Epithelial cell of proximal tubule (primary cell): ENCODE measurements around the gene PTPRN2. TPM values are rescaled to one million over a fixed set of nuclear protein-coding genes. Genes with fewer than 3 reads are reported as not detected.

Source experiments
- DNase-seq: peaks from one replicate; pipeline ENCODE4 v3.0.0-alpha.2; 2011; ENCODE audit warnings: low read depth
- H3K4me3 ChIP-seq: 2 replicates; pipeline ENCODE4 v1.5.1; 2011; ENCODE audit warnings: low read depth, mild to moderate bottlenecking, low read length
- total RNA-seq: library from RNA; depleted of rRNA; stranded (reverse); fragments of >200 nt; gene quantifications from 2 replicates; pipeline ENCODE4 v1.2.3, GENCODE V29; 2015
- TF ChIP-seq, protein P1 (sequence below): conservative IDR thresholded peaks from 2 replicates; pipeline ENCODE4 v1.5.1; 2012; ENCODE audit warnings: low read depth, mild to moderate bottlenecking, low read length

The PTPRN2 gene
- total RNA-seq, 1 donor from 2014 or later = 2.8 TPM

GRCh38 chr7:158446706-158447105 lies 140.9 kb downstream of the PTPRN2 start:
- DNase-seq = no peak
- TF ChIP-seq, protein P1, sequence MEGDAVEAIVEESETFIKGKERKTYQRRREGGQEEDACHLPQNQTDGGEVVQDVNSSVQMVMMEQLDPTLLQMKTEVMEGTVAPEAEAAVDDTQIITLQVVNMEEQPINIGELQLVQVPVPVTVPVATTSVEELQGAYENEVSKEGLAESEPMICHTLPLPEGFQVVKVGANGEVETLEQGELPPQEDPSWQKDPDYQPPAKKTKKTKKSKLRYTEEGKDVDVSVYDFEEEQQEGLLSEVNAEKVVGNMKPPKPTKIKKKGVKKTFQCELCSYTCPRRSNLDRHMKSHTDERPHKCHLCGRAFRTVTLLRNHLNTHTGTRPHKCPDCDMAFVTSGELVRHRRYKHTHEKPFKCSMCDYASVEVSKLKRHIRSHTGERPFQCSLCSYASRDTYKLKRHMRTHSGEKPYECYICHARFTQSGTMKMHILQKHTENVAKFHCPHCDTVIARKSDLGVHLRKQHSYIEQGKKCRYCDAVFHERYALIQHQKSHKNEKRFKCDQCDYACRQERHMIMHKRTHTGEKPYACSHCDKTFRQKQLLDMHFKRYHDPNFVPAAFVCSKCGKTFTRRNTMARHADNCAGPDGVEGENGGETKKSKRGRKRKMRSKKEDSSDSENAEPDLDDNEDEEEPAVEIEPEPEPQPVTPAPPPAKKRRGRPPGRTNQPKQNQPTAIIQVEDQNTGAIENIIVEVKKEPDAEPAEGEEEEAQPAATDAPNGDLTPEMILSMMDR = no peak
- no peak overlapping the region for H3K4me3 ChIP-seq

DNA sequence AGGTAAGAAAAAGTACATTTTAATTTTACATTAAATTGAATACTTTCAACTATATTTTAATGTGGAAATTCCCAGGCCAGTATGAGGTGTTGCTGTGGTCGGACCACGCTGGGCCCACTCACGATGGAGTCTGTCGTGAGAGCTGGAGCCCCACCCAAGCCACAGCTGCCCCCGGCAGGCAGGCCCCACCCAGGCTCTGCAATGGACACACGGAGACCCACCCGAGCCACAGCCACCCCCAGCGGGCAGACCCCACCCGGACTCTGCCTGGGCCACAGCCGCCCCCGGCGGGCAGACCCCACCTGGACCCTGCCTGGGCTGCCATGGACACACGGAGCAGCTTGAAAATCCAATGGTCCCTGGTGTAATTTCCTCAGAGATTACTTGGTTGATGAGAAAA lies 141.3 kb downstream of the PTPRN2 start:
- TF ChIP-seq, protein P1 = no peak
- no peak overlapping the region for H3K4me3 ChIP-seq
- DNase-seq = no peak

DNA sequence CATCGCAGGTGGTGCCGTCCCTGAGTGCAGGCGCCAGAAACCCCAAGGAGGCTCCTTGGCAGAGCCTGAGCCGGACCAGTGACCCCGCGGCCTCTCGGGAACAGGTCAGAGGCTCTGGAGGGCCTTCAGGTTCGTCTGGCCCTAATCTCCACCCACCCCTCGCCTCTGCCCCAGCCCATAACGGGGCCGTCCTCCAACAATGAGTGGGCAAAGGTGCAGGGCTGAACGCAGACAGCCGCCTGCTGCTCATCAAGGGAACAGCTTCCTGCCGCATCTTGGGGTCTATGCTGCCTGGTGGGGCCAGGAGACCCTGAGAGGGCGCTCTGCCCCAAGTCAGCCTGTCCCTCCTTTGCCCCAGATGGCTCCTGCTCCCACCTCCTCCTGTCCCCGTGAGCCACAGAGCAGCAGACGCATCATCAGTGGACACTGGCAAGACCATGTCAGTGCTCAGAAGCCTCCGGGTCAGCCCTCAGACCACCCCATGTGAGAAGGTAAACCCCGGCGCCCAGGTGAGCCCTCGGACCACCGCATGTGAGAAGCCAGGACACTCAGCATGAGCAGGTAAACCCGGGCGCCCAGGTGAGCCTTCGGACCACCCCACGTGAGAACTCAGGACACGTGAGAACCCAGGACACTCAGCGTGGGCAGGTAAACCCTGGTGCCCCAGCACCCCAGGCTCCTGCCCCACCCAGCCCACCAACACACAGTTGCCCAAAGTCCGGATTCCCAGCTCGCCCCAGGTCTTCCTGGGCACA lies 142.0 kb downstream of the PTPRN2 start:
- no peak overlapping the region for H3K4me3 ChIP-seq
- DNase-seq = no peak
- TF ChIP-seq, protein P1 = no peak

GRCh38 chr7:158444501-158445420 lies 142.9 kb downstream of the PTPRN2 start:
- no peak overlapping the region for H3K4me3 ChIP-seq
- TF ChIP-seq, protein P1 = no peak
- no peak for DNase-seq

- no peak for DNase-seq
- H3K4me3 ChIP-seq = no peak overlapping the region
- TF ChIP-seq, protein P1 = no peak
Measured at GRCh38 chr7:158443688-158444483, 143.7 kb downstream of the PTPRN2 start.

DNA sequence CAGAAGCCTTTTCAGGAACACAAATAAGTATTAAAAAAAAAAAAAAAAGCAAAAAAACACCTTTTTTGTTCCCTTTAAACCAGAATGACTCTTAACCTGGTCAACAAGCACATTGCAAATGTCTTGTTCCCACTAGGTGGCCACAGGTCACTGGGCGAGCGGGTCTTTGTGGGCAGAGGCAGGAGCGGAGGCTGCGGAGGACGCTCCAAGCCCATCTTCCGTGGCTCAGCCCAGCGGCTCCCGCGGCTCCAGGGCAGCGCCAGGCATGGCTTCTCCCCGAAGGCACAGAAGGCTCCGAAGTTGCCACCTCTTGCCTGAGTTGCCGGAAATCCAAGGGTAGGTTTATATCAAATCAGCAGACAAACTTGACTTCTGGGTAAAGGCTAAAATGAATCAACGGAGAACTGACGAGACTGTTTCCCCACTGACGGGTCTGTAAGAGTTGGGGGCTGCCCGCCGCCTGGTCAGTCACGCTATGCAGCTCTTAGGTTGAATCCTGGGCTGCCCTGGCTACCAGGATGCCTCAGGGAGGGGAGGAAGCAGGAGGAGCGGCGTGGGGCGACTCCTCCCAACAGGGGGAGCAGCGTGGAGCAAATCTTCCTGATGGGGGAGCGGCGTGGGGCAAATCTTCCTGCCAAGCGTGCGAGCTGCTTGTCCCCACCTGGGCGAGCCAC lies 144.5 kb downstream of the PTPRN2 start:
- no peak for DNase-seq
- H3K4me3 ChIP-seq = no peak overlapping the region
- TF ChIP-seq, protein P1 = no peak
